Measurements from ENCODE around the gene CELF5. TPM values are rescaled to one million over a fixed set of nuclear protein-coding genes. Genes with fewer than 3 reads are reported as not detected.

CELF5 gene
- total and polyA plus RNA-seq, 9 of the 15 experiments (the other 6 are each of a cell fraction or from before 2014, with no cell fraction given) = 0.01 to 0.56 (median 0.22) TPM

GRCh38 chr19:3210347-3211017 is 14.0 kb upstream of the CELF5 start:
- peak; percentile 91 for ATAC-seq
- H3K9me3 ChIP-seq (replicated peaks; ENCODE audit: control insufficient read depth, insufficient read depth, low read depth, low read length) = no peaks in the 10 kb centered on the region
- no peak overlapping the region for H3K4me3 ChIP-seq
- no peak overlapping the region for H3K4me2 ChIP-seq (ENCODE audit: insufficient read depth, low read length)
- FAIRE-seq = peak; percentile 44
- no TSS peak for BruUV-seq (replicated peaks)
- H3K9ac ChIP-seq (ENCODE audit: insufficient read depth in 1 of 2, low read depth in 2 of 2, low read length in 2 of 2) = peak overlapping the region in 1 of 2 experiments; percentile 71; a peak in 2 of 4 replicates
- 27% methylated on average over 18 of the region's 20 CpGs for WGBS (ENCODE audit: insufficient coverage, low coverage, missing lambda C conversion rate)
- CTCF ChIA-PET (ENCODE audit: low intra/inter-chr PET ratio) = interaction anchor here (0.8 kb wide), 1 partner anchor 254 kb away, joined by 3 read pairs; no protein-coding TSS in a partner anchor
- peaks cover 3% of the 10 kb centered on the region for H3K9me1 ChIP-seq (ENCODE audit: control insufficient read depth, insufficient read depth, low read length)
- intact Hi-C loops (cut with micrococcal nuclease) = no loop called here
- peaks cover 33% of the 10 kb centered on the region; the same call in 2 of the 3 replicates for H3K36me3 ChIP-seq (ENCODE audit: control insufficient read depth, insufficient read depth, low read length)
- peak; percentile 68 to 69 (median 68) for DNase-seq (ENCODE audit: extremely low read depth in 1 of 4, low spot score in 3 of 4)
- no peak overlapping the region for H3K27ac ChIP-seq (ENCODE audit: extremely low read depth, low read depth, low read length)
- no peak overlapping the region for H2AFZ ChIP-seq (ENCODE audit: low read depth, low read length)
- peaks cover 0 to 43% of the 10 kb centered on the region in 2 experiments; a peak in 2 of 5 replicates for H3K4me1 ChIP-seq (replicated peaks in 1 of 2; ENCODE audit: control insufficient read depth in 2 of 2, insufficient read depth in 2 of 2, low read length in 2 of 2)
- in situ Hi-C loops (cut with MboI) = no loop called here
- POLR2A ChIA-PET = no interaction called here
- H3K27me3 ChIP-seq (ENCODE audit: control insufficient read depth in 2 of 2, insufficient read depth in 2 of 2, low read length in 2 of 2) = no peaks in the 10 kb centered on the region
- H4K20me1 ChIP-seq (replicated peaks; ENCODE audit: control insufficient read depth, insufficient read depth, low read length) = 0 out of 2 replicates have a peak, but pooled peaks cover 10% of the 10 kb centered on the region
- no peaks in the 10 kb centered on the region for H3K79me2 ChIP-seq (ENCODE audit: control insufficient read depth, insufficient read depth, low read length)
- TF ChIP-seq RBM17 (IDR thresholded peaks at IDR 0.05; ENCODE audit: borderline replicate concordance, low read depth, low read length) (no peak), RFX1 (IDR thresholded peaks at IDR 0.05) (no peak), ZFP30 (CRISPR knock-in tag; IDR thresholded peaks at IDR 0.05; ENCODE audit: borderline replicate concordance) (no peak), RBM39 (optimal IDR thresholded peaks at IDR 0.05; ENCODE audit: low read depth, low read length) (no peak), ASH1L (IDR thresholded peaks at IDR 0.05; ENCODE audit: borderline replicate concordance, low read depth, partially characterized antibody) (no peak), TARDBP (IDR thresholded peaks at IDR 0.05) (no peak), JUNB (CRISPR knock-in tag; conservative IDR thresholded peaks at IDR 0.05) (no peak), BHLHE40 (IDR thresholded peaks at IDR 0.05; ENCODE audit: low read length) (no peak), HLTF (IDR thresholded peaks at IDR 0.05) (peak; percentile 80; the same call in 1 of the 2 replicates), ZNF143 (CRISPR knock-in tag; IDR thresholded peaks at IDR 0.05) (no peak), SUPT5H (IDR thresholded peaks at IDR 0.05) (peak; percentile 83), HMGXB4 (CRISPR knock-in tag; IDR thresholded peaks at IDR 0.05) (no peak), NR2C1 (IDR thresholded peaks at IDR 0.05) (no peak), NR2C1 (tag; IDR thresholded peaks at IDR 0.05) (no peak)
- TF ChIP-seq, protein P1, sequence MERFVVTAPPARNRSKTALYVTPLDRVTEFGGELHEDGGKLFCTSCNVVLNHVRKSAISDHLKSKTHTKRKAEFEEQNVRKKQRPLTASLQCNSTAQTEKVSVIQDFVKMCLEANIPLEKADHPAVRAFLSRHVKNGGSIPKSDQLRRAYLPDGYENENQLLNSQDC (CRISPR knock-in tag; IDR thresholded peaks at IDR 0.05) = no peak

All from K562 (cell line).